Tibial nerve (tissue), 4 donors: Measurements from ENCODE around the gene HEXD. TPM values are rescaled to one million over a fixed set of nuclear protein-coding genes. Genes with fewer than 3 reads are reported as not detected.

Source experiments
- DNase-seq, 2 donors: peaks; one replicate each; pipeline ENCODE4 v3.0.0-alpha.2; 2019; ENCODE audit warnings: low spot score in 2 of 2
- H3K27ac ChIP-seq, 4 donors: fragments of 200-600 bp; sonication (generic) in 3 of 4; one replicate each; pipeline ENCODE4 v1.5.1; 2017 to 2019; ENCODE audit warnings: mild to moderate bottlenecking in 1 of 4
- H3K27me3 ChIP-seq, 2 donors: fragments of 200-600 bp; sonication (generic) in 1 of 2; one replicate each; pipeline versions ENCODE4 v1.5.1 to v1.6.0; 2017 to 2019
- H3K36me3 ChIP-seq, 3 donors: fragments of 200-600 bp; sonication (generic); one replicate each; pipeline ENCODE4 v1.5.1; 2018 to 2019
- H3K4me1 ChIP-seq, 4 donors: fragments of 200-600 bp; sonication (generic) in 3 of 4; one replicate each; pipeline ENCODE4 v1.5.1; 2017 to 2019
- H3K4me3 ChIP-seq, 4 donors: fragments of 200-600 bp; sonication (generic) in 3 of 4; one replicate each; pipeline ENCODE4 v1.5.1; 2017 to 2019; ENCODE audit warnings: mild to moderate bottlenecking in 1 of 4, moderate library complexity in 1 of 4
- H3K9me3 ChIP-seq, 4 donors: fragments of 200-600 bp; sonication (generic) in 3 of 4; one replicate each; pipeline ENCODE4 v1.5.1; 2017 to 2019
- CTCF ChIP-seq, 5 experiments: fragments of 200-600 bp in 3 of 5; fragments of 450-650 bp in 2 of 5; sonication (generic) in 3 of 5; IDR thresholded peaks; one replicate each; pipeline ENCODE4 v1.5.1; 2016 to 2019; ENCODE audit warnings: antibody characterized with exemption in 5 of 5, mild to moderate bottlenecking in 3 of 5, moderate library complexity in 2 of 5
- EP300 ChIP-seq, 2 donors: sonication (generic); formaldehyde crosslinking; IDR thresholded peaks; one replicate each; pipeline ENCODE4 v1.6.1; 2017; ENCODE audit warnings: antibody characterized with exemption in 2 of 2, mild to moderate bottlenecking in 1 of 2
- POLR2A ChIP-seq, 2 donors: fragments of 450-650 bp; IDR thresholded peaks; one replicate each; pipeline ENCODE4 v1.6.1; 2017; ENCODE audit warnings: antibody characterized with exemption in 2 of 2, mild to moderate bottlenecking in 2 of 2, moderate library complexity in 2 of 2
- WGBS, 2 donors: methylation state at CpG; one replicate each; pipeline ENCODE4 v1.1.5; 2018; 5-methylcytosine and 5-hydroxymethylcytosine counted together
- total RNA-seq, 4 donors: library from RNA; depleted of rRNA; stranded (reverse); fragments of >200 nt; gene quantifications; one replicate each; pipeline ENCODE4 v1.1.0, GENCODE V29; 2016

Gene HEXD
- total RNA-seq, 4 donors from 2014 or later: 65.6 to 143 (median 95.1) TPM

- WGBS, 2 donors: 91 to 92% methylated on average over 18 to 26 of the region's 26 CpGs
- TF ChIP-seq CTCF (IDR thresholded peaks at IDR 0.05): no peak
- no peak for TF ChIP-seq POLR2A (IDR thresholded peaks at IDR 0.05)
- no peak for TF ChIP-seq EP300 (IDR thresholded peaks at IDR 0.05)
- Histone ChIP-seq H3K36me3 (peaks cover 0 to 26% (median 0%) of the 10 kb centered on the region in 3 donors), H3K27me3 (no peaks in the 10 kb centered on the region), H3K27ac (no peak overlapping the region), H3K9me3 (no peaks in the 10 kb centered on the region), H3K4me1 (peaks cover 0 to 37% (median 2%) of the 10 kb centered on the region in 4 donors), H3K4me3 (no peak overlapping the region)
- no peak for DNase-seq
Observed at GRCh38 chr17:82415336-82415735, 2.8 kb upstream of the HEXD start.

- H3K27ac ChIP-seq: no peak overlapping the region
- peaks cover 0 to 29% (median 0%) of the 10 kb centered on the region in 3 donors for H3K36me3 ChIP-seq
- WGBS, 2 donors: 93% methylated on average over 9 of the region's 9 CpGs
- H3K4me1 ChIP-seq: peaks cover 0 to 37% (median 2%) of the 10 kb centered on the region in 4 donors
- TF ChIP-seq CTCF (IDR thresholded peaks at IDR 0.05) (no peak), POLR2A (IDR thresholded peaks at IDR 0.05) (no peak), EP300 (IDR thresholded peaks at IDR 0.05) (no peak)
- H3K9me3 ChIP-seq: no peaks in the 10 kb centered on the region
- H3K4me3 ChIP-seq: no peak overlapping the region
- H3K27me3 ChIP-seq: no peaks in the 10 kb centered on the region
- no peak for DNase-seq
Observed at GRCh38 chr17:82415786-82416185, 2.4 kb upstream of the HEXD start.

GRCh38 chr17:82416264-82416663, 1.9 kb upstream of the HEXD start:
- no peaks in the 10 kb centered on the region for H3K9me3 ChIP-seq
- H3K36me3 ChIP-seq: peaks cover 0 to 31% (median 0%) of the 10 kb centered on the region in 3 donors
- no peak for DNase-seq
- H3K4me1 ChIP-seq: peaks cover 0 to 37% (median 2%) of the 10 kb centered on the region in 4 donors
- no peak for TF ChIP-seq CTCF (IDR thresholded peaks at IDR 0.05)
- no peak for TF ChIP-seq POLR2A (IDR thresholded peaks at IDR 0.05)
- TF ChIP-seq EP300 (IDR thresholded peaks at IDR 0.05): no peak
- no peaks in the 10 kb centered on the region for H3K27me3 ChIP-seq
- 94 to 95% methylated on average over 4 of the region's 4 CpGs for WGBS, 2 donors
- H3K27ac ChIP-seq: no peak overlapping the region
- no peak overlapping the region for H3K4me3 ChIP-seq

GRCh38 chr17:82416771-82417170, 1.4 kb upstream of the HEXD start:
- TF ChIP-seq POLR2A (IDR thresholded peaks at IDR 0.05): no peak
- TF ChIP-seq CTCF (IDR thresholded peaks at IDR 0.05): no peak
- no peak for TF ChIP-seq EP300 (IDR thresholded peaks at IDR 0.05)
- DNase-seq: no peak
- WGBS, 2 donors: 76 to 84% methylated on average over 6 of the region's 6 CpGs
- peaks cover 0 to 37% (median 2%) of the 10 kb centered on the region in 4 donors for H3K4me1 ChIP-seq
- no peak overlapping the region for H3K27ac ChIP-seq
- H3K27me3 ChIP-seq: no peaks in the 10 kb centered on the region
- no peaks in the 10 kb centered on the region for H3K9me3 ChIP-seq
- peaks cover 0 to 32% (median 0%) of the 10 kb centered on the region in 3 donors for H3K36me3 ChIP-seq
- no peak overlapping the region for H3K4me3 ChIP-seq

GRCh38 chr17:82419540-82419939, 1.4 kb downstream of the HEXD start:
- H3K9me3 ChIP-seq: peaks cover 0 to 12% (median 0%) of the 10 kb centered on the region in 4 donors
- peak overlapping the region in 3 of 4 donors; percentile 81 to 95 (median 87) for H3K4me3 ChIP-seq
- no peaks in the 10 kb centered on the region for H3K27me3 ChIP-seq
- H3K27ac ChIP-seq: peak overlapping the region in 2 of 4 donors; percentile 88 to 94
- H3K4me1 ChIP-seq: peaks cover 0 to 41% (median 4%) of the 10 kb centered on the region in 4 donors
- WGBS, 2 donors: 88 to 92% methylated on average over 2 of the region's 2 CpGs
- H3K36me3 ChIP-seq: peaks cover 0 to 33% (median 0%) of the 10 kb centered on the region in 3 donors
- no peak for TF ChIP-seq POLR2A (IDR thresholded peaks at IDR 0.05)
- TF ChIP-seq EP300 (IDR thresholded peaks at IDR 0.05): no peak
- no peak for TF ChIP-seq CTCF (IDR thresholded peaks at IDR 0.05)
- no peak for DNase-seq
